ENCODE measurements around the gene VAV2. TPM values are rescaled to one million over a fixed set of nuclear protein-coding genes. Genes with fewer than 3 reads are reported as not detected.
A peak's percentile ranks its signal among the peaks of the same experiment; 100 is the strongest.

Gene VAV2
- total and polyA plus RNA-seq, 2 experiments from 2014 or later: 10.8 to 15.3 TPM

DNA sequence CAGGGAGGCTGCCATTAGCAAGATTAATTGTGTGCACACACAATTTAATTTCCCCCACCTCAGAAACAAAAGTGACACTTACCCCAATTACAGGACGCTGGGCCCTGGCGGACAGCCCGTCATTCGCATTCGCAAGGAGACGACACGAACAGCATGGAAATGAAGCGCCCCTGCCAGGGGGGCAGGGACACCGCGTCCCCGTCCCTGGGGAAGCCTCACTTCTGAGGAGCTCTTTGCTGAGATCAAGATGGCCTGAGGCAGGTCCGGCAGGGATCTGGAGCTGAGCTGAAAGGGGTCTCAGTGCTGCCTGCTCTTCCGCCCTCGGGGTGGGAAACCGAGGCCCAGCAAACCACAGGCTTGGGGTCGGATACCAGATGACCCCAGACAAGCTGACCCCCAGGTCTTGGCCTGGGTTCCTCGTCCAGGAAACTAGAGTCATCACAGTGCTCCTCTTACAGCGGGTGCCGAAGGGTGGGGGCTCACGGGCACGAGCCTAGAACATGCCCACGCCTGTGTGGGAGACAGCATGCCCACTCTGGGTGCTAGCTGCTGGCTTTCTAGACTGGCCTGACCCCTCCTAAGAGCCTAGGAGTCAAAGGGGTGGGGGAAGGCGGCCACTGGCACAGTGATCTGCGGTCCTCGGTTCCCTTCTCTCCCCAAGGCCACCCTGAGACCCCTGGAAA lies 103.2 kb downstream of the VAV2 start:
- H3K4me1 ChIP-seq (ENCODE audit: low read depth): peaks cover 30% of the 10 kb centered on the region
- no peaks in the 10 kb centered on the region for H3K9me3 ChIP-seq (ENCODE audit: low read depth)
- H3K36me3 ChIP-seq: no peaks in the 10 kb centered on the region
- no peaks in the 10 kb centered on the region for H3K27me3 ChIP-seq
- no peak for DNase-seq (ENCODE audit: low read depth in 1 of 2, low spot score in 1 of 2)
- no peak overlapping the region for H3K27ac ChIP-seq
- TF ChIP-seq, protein P1, sequence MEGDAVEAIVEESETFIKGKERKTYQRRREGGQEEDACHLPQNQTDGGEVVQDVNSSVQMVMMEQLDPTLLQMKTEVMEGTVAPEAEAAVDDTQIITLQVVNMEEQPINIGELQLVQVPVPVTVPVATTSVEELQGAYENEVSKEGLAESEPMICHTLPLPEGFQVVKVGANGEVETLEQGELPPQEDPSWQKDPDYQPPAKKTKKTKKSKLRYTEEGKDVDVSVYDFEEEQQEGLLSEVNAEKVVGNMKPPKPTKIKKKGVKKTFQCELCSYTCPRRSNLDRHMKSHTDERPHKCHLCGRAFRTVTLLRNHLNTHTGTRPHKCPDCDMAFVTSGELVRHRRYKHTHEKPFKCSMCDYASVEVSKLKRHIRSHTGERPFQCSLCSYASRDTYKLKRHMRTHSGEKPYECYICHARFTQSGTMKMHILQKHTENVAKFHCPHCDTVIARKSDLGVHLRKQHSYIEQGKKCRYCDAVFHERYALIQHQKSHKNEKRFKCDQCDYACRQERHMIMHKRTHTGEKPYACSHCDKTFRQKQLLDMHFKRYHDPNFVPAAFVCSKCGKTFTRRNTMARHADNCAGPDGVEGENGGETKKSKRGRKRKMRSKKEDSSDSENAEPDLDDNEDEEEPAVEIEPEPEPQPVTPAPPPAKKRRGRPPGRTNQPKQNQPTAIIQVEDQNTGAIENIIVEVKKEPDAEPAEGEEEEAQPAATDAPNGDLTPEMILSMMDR (IDR thresholded peaks at IDR 0.05; ENCODE audit: low read depth, low read length): no peak
- H3K4me3 ChIP-seq: no peak overlapping the region

DNA sequence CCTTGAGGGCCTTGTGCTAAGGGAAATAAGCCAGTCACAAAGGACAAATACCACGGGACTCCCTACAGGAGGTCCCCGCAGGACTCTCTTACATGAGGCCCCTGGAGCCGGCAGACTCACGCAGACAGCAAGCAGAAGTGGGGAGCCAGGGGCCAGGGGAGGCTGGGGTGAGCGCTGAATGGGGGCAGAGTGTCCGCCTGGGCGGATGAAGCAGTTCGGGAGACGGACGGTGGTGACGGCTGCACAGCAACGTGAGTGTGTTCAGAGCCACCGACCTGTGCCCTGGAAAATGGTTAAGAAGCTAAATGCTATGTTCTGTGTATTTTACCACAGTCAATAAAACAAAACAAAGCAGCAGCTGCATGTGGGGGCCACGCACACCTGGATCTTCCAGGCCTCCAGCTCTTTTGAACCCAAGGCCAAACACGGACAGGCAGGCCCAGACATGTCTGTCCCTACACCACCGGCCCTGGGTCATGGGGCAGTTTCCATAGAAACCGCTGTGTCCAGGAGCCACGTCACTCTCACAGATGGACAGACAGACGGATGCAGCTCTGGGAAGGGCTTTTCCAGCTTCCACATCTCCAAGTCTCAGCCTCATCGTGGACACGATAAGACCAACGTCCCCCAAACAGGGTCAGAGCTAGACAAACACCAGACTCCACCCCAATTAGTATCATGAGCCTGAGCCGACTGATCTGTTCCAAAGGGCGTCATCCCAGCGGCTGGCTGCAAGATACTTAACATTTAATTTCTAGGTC lies 103.9 kb downstream of the VAV2 start:
- TF ChIP-seq, protein P1 (IDR thresholded peaks at IDR 0.05; ENCODE audit: low read depth, low read length): no peak
- Histone ChIP-seq H3K9me3 (ENCODE audit: low read depth) (no peaks in the 10 kb centered on the region), H3K4me1 (ENCODE audit: low read depth) (peaks cover 27% of the 10 kb centered on the region), H3K27me3 (no peaks in the 10 kb centered on the region), H3K4me3 (no peak overlapping the region), H3K27ac (peak overlapping the region; percentile 45), H3K36me3 (no peaks in the 10 kb centered on the region)
- no peak for DNase-seq (ENCODE audit: low read depth in 1 of 2, low spot score in 1 of 2)

- Histone ChIP-seq H3K9me3 (ENCODE audit: low read depth) (no peaks in the 10 kb centered on the region), H3K36me3 (no peaks in the 10 kb centered on the region), H3K4me1 (ENCODE audit: low read depth) (peaks cover 22% of the 10 kb centered on the region), H3K27ac (peak overlapping the region; percentile 45), H3K4me3 (no peak overlapping the region), H3K27me3 (no peaks in the 10 kb centered on the region)
- DNase-seq (ENCODE audit: low read depth in 1 of 2, low spot score in 1 of 2): no peak
- TF ChIP-seq, protein P1 (IDR thresholded peaks at IDR 0.05; ENCODE audit: low read depth, low read length): no peak
Observed at GRCh38 chr9:133887540-133888047, 104.5 kb downstream of the VAV2 start.

GRCh38 chr9:133886563-133887501 lies 105.3 kb downstream of the VAV2 start:
- H3K9me3 ChIP-seq (ENCODE audit: low read depth): no peaks in the 10 kb centered on the region
- H3K27ac ChIP-seq: no peak overlapping the region
- H3K36me3 ChIP-seq: no peaks in the 10 kb centered on the region
- no peak overlapping the region for H3K4me3 ChIP-seq
- peaks cover 26% of the 10 kb centered on the region for H3K4me1 ChIP-seq (ENCODE audit: low read depth)
- no peaks in the 10 kb centered on the region for H3K27me3 ChIP-seq
- TF ChIP-seq, protein P1 (IDR thresholded peaks at IDR 0.05; ENCODE audit: low read depth, low read length): no peak
- DNase-seq (ENCODE audit: low read depth in 1 of 2, low spot score in 1 of 2): no peak

Measured in cardiac muscle cell (in vitro differentiated cells and primary cell).